Fibroblast of lung (primary cell): ENCODE data around the gene SFI1. TPM values are rescaled to one million over a fixed set of nuclear protein-coding genes. Genes with fewer than 3 reads are reported as not detected.

Experiments
- DNase-seq, 2 donors: peaks; one replicate each; pipeline versions ENCODE4 v3.0.0 to v3.0.0-alpha.2; 2010; ENCODE audit warnings: low read depth in 2 of 2
- H2AFZ ChIP-seq: 2 replicates; pipeline ENCODE4 v1.5.1; 2012; ENCODE audit warnings: low read length, control low read depth, inconsistent platforms
- H3K27ac ChIP-seq: 2 replicates; pipeline ENCODE4 v1.5.1; 2011; ENCODE audit warnings: low read length, control low read depth; ENCODE audit not compliant: insufficient read depth
- H3K27me3 ChIP-seq: 2 replicates; pipeline ENCODE4 v1.5.1; 2011; ENCODE audit warnings: mild to moderate bottlenecking, low read length; ENCODE audit not compliant: control insufficient read depth, insufficient read depth
- H3K36me3 ChIP-seq: 2 replicates; pipeline ENCODE4 v1.5.1; 2011; ENCODE audit warnings: low read length; ENCODE audit not compliant: control insufficient read depth, insufficient read depth
- H3K4me1 ChIP-seq: 2 replicates; pipeline ENCODE4 v1.5.1; 2011; ENCODE audit warnings: low read length; ENCODE audit not compliant: control insufficient read depth, insufficient read depth; ENCODE audit errors: extremely low read depth
- H3K4me2 ChIP-seq: 2 replicates; pipeline ENCODE4 v1.5.1; 2011; ENCODE audit warnings: low read length, control low read depth; ENCODE audit not compliant: insufficient read depth; ENCODE audit errors: extremely low read depth
- H3K4me3 ChIP-seq, 4 experiments: fragments of 200-600 bp in 1 of 4; sonication (generic) in 1 of 4; replicated peaks in 1 of 4; 2 replicates each; pipeline ENCODE4 v1.5.1; 2011 to 2016; ENCODE audit warnings: low read length in 4 of 4, low read depth in 3 of 4, mild to moderate bottlenecking in 3 of 4, control low read depth in 2 of 4, inconsistent platforms in 1 of 4, mixed read lengths in 1 of 4; ENCODE audit not compliant: insufficient read depth in 1 of 4; ENCODE audit errors: control extremely low read depth in 1 of 4
- H3K79me2 ChIP-seq: 2 replicates; pipeline ENCODE4 v1.5.1; 2012; ENCODE audit warnings: mild to moderate bottlenecking, low read length, inconsistent platforms; ENCODE audit not compliant: control insufficient read depth, insufficient read depth
- H3K9ac ChIP-seq: 2 replicates; pipeline ENCODE4 v1.5.1; 2011; ENCODE audit warnings: mild to moderate bottlenecking, low read length, control low read depth; ENCODE audit not compliant: insufficient read depth
- H3K9me3 ChIP-seq: 2 replicates; pipeline ENCODE4 v1.5.1; 2012; ENCODE audit warnings: low read depth, low read length; ENCODE audit not compliant: control insufficient read depth, insufficient read depth
- H4K20me1 ChIP-seq: 2 replicates; pipeline ENCODE4 v1.5.1; 2011; ENCODE audit warnings: low read length; ENCODE audit not compliant: control insufficient read depth, insufficient read depth; ENCODE audit errors: extremely low read depth
- EZH2 ChIP-seq: IDR thresholded peaks from 2 replicates; pipeline ENCODE4 v1.5.1; 2012; ENCODE audit warnings: low read length, control low read depth, mild to moderate bottlenecking; ENCODE audit errors: missing control alignments
- polyA plus RNA-seq, 2 donors: library from polyadenylated mRNA; depleted of rRNA in 1 of 2; stranded (reverse) in 1 of 2; unstranded in 1 of 2; fragments of >200 nt; gene quantifications; 2 replicates each; pipeline ENCODE4 v1.2.1, GENCODE V29; 2011 to 2012; ENCODE audit warnings: missing spikeins in 1 of 2
- total RNA-seq: library from RNA; depleted of rRNA; stranded (reverse); fragments of >200 nt; gene quantifications from 2 replicates; pipeline ENCODE4 v1.2.1, GENCODE V29; 2014
- TF ChIP-seq, protein P1 (sequence below), 2 donors: IDR thresholded peaks in 1 of 2; conservative IDR thresholded peaks in 1 of 2; 1 replicate in 1 of 2; 2 replicates in 1 of 2; pipeline ENCODE4 v1.5.1; 2011 to 2012; ENCODE audit warnings: low read length in 2 of 2, control low read depth in 1 of 2, inconsistent platforms in 1 of 2, low read depth in 1 of 2, mild to moderate bottlenecking in 1 of 2

The SFI1 gene
- total and polyA plus RNA-seq, 2 donors (not counting 1 experiment from before 2014, with no cell fraction given), result 3.6 to 11.4 TPM

DNA sequence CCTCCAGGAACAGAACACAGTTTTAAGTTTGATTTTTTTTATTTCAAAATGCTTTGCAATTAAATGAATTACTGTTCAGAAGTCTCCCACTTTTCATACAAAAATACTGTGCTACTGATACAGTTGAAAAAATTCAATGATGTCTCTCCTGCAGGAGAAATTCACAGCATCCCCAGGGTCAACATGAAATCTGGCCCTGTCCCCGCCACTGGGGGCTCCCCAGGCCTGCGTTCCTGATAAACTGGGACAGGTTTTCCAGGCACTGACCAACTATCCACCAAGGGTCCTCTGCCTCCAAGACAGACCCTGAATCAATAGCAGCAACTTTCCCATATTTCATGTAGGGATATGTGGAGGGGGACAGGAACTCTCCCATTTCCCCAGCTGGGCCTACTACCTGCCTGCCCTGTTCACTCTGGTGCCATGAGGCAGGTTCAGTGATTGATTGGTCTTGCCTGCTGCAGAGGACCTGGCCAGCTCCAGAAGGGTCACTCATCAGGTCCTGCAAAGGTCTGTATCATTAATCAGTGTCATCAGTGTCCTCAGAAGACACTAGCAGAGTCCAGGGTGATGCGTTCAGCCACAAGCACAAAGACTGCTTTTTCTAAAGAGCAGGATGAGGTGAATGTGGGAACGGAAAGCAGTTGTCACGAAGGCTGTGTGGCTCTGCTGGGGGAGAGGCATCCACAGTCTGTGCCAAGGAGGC lies 122.3 kb downstream of the SFI1 start:
- no peaks in the 10 kb centered on the region for H3K27me3 ChIP-seq
- no peak overlapping the region for H3K9ac ChIP-seq
- H3K27ac ChIP-seq, result no peak overlapping the region
- H4K20me1 ChIP-seq, result no peaks in the 10 kb centered on the region
- TF ChIP-seq, protein P1, sequence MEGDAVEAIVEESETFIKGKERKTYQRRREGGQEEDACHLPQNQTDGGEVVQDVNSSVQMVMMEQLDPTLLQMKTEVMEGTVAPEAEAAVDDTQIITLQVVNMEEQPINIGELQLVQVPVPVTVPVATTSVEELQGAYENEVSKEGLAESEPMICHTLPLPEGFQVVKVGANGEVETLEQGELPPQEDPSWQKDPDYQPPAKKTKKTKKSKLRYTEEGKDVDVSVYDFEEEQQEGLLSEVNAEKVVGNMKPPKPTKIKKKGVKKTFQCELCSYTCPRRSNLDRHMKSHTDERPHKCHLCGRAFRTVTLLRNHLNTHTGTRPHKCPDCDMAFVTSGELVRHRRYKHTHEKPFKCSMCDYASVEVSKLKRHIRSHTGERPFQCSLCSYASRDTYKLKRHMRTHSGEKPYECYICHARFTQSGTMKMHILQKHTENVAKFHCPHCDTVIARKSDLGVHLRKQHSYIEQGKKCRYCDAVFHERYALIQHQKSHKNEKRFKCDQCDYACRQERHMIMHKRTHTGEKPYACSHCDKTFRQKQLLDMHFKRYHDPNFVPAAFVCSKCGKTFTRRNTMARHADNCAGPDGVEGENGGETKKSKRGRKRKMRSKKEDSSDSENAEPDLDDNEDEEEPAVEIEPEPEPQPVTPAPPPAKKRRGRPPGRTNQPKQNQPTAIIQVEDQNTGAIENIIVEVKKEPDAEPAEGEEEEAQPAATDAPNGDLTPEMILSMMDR (conservative IDR thresholded peaks at IDR 0.05 in 1 of 2, IDR thresholded peaks at IDR 0.05 in 1 of 2; ENCODE audit: low read depth in 1 of 2, low read length in 2 of 2), result no peak
- no peak for TF ChIP-seq EZH2
- H3K4me1 ChIP-seq, result no peaks in the 10 kb centered on the region
- H3K4me2 ChIP-seq, result no peak overlapping the region
- H3K79me2 ChIP-seq, result peaks cover 17% of the 10 kb centered on the region
- no peak for DNase-seq
- peaks cover 28% of the 10 kb centered on the region for H3K36me3 ChIP-seq
- H3K4me3 ChIP-seq, result no peak overlapping the region
- H2AFZ ChIP-seq, result no peak overlapping the region
- H3K9me3 ChIP-seq, result no peaks in the 10 kb centered on the region

- peaks cover 31% of the 10 kb centered on the region for H3K36me3 ChIP-seq
- H4K20me1 ChIP-seq, result no peaks in the 10 kb centered on the region
- no peak overlapping the region for H3K4me3 ChIP-seq
- H3K4me2 ChIP-seq, result no peak overlapping the region
- H3K4me1 ChIP-seq, result no peaks in the 10 kb centered on the region
- no peak overlapping the region for H2AFZ ChIP-seq
- no peaks in the 10 kb centered on the region for H3K27me3 ChIP-seq
- H3K79me2 ChIP-seq, result peaks cover 28% of the 10 kb centered on the region
- no peak for TF ChIP-seq EZH2
- TF ChIP-seq, protein P1 (conservative IDR thresholded peaks at IDR 0.05 in 1 of 2, IDR thresholded peaks at IDR 0.05 in 1 of 2; ENCODE audit: low read depth in 1 of 2, low read length in 2 of 2), result no peak
- no peak for DNase-seq
- H3K9ac ChIP-seq, result no peak overlapping the region
- no peak overlapping the region for H3K27ac ChIP-seq
- H3K9me3 ChIP-seq, result no peaks in the 10 kb centered on the region
Measured at GRCh38 chr22:31619611-31620300, 123.4 kb downstream of the SFI1 start.

DNA sequence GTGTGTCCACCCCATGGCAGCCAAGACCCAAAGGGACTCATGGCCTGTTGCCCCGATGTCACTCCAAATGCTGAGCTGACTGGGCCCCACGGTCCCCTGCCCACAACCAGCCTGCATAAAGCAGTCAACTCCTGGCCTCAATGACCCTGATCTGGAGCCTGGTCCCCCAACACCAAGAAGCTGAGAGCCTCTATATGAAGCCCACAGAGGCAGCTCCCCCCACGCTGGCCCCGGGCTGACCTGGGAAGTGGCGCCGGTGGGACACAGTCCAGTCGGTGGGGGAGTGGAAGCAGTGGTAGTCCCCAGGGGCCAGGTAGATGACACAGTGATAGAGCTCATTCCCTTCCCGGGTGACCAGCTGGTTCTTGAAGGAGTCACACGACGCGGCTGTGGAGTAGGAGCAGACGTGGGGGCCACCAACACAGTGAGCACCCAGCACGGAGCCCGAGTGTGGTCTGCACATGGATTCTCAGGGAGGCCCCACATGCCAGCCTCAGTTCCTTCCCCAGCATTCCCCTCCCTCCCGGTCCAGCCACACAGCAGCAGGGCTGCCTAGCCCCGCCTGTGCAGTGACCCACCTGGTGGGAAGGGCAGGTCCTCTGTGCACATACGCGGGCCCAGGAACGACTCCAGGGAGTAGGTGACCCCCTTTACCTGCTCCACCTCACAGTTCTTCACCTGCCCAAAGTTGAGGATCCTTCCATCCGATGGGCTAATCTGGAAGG lies 124.6 kb downstream of the SFI1 start:
- no peak overlapping the region for H3K27ac ChIP-seq
- H3K9me3 ChIP-seq, result no peaks in the 10 kb centered on the region
- H3K4me3 ChIP-seq, result no peak overlapping the region
- H3K79me2 ChIP-seq, result peaks cover 38% of the 10 kb centered on the region
- no peak overlapping the region for H3K4me2 ChIP-seq
- TF ChIP-seq, protein P1 (conservative IDR thresholded peaks at IDR 0.05 in 1 of 2, IDR thresholded peaks at IDR 0.05 in 1 of 2; ENCODE audit: low read depth in 1 of 2, low read length in 2 of 2), result no peak
- no peak for TF ChIP-seq EZH2
- H3K27me3 ChIP-seq, result no peaks in the 10 kb centered on the region
- H4K20me1 ChIP-seq, result no peaks in the 10 kb centered on the region
- no peak overlapping the region for H2AFZ ChIP-seq
- no peak overlapping the region for H3K9ac ChIP-seq
- peaks cover 32% of the 10 kb centered on the region for H3K36me3 ChIP-seq
- H3K4me1 ChIP-seq, result no peaks in the 10 kb centered on the region
- DNase-seq, result no peak
